AG10803 (cell line): ENCODE measurements around the gene LAGE3.

Source experiments
- DNase-seq: peaks from one replicate; pipeline ENCODE4 v3.0.0; 2010; ENCODE audit warnings: low read depth
- H3K4me3 ChIP-seq: 2 replicates; pipeline ENCODE4 v1.5.1; 2011; ENCODE audit warnings: mild to moderate bottlenecking, low read length, control low read depth
- TF ChIP-seq, protein P1 (sequence below): conservative IDR thresholded peaks from 2 replicates; pipeline ENCODE4 v1.5.1; 2011; ENCODE audit warnings: mild to moderate bottlenecking, low read length, control low read depth, inconsistent platforms

LAGE3 gene

DNA sequence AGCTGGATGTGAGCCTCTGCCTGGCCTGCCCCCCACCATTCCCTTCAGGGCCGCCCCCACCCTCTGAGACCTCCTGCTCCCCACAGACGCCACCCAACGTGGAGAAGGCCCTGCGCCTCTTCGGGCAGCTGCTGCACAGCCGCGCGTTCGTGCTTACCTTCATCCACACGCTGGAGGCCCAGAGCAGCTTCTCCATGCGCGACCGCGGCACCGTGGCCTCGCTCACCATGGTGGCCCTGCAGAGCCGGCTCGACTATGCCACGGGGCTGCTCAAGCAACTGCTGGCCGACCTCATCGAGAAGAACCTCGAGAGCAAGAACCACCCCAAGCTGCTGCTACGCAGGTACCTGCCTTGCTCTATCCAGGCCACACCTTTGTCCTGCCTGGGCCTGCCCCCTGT lies 10.9 kb downstream of the LAGE3 start:
- H3K4me3 ChIP-seq, result no peak overlapping the region
- TF ChIP-seq, protein P1, sequence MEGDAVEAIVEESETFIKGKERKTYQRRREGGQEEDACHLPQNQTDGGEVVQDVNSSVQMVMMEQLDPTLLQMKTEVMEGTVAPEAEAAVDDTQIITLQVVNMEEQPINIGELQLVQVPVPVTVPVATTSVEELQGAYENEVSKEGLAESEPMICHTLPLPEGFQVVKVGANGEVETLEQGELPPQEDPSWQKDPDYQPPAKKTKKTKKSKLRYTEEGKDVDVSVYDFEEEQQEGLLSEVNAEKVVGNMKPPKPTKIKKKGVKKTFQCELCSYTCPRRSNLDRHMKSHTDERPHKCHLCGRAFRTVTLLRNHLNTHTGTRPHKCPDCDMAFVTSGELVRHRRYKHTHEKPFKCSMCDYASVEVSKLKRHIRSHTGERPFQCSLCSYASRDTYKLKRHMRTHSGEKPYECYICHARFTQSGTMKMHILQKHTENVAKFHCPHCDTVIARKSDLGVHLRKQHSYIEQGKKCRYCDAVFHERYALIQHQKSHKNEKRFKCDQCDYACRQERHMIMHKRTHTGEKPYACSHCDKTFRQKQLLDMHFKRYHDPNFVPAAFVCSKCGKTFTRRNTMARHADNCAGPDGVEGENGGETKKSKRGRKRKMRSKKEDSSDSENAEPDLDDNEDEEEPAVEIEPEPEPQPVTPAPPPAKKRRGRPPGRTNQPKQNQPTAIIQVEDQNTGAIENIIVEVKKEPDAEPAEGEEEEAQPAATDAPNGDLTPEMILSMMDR, result no peak
- no peak for DNase-seq

DNA sequence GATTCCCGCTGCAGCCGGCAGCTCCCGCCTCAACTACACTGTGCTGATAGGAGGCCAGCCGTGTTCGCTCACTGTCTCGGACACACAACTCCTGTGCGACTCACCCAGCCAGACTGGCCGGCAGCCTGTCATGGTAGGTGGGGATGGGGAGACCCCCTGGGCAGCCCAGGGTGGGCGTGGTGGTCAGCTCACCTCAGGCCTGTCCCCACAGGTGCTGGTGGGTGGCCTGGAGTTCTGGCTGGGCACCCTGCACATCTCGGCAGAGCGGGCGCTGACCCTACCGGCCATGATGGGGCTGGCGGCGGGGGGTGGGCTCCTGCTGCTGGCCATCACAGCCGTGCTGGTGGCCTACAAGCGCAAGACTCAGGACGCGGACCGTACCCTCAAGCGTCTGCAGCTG lies 11.5 kb downstream of the LAGE3 start:
- TF ChIP-seq, protein P1, result no peak
- no peak overlapping the region for H3K4me3 ChIP-seq
- DNase-seq, result no peak

DNA sequence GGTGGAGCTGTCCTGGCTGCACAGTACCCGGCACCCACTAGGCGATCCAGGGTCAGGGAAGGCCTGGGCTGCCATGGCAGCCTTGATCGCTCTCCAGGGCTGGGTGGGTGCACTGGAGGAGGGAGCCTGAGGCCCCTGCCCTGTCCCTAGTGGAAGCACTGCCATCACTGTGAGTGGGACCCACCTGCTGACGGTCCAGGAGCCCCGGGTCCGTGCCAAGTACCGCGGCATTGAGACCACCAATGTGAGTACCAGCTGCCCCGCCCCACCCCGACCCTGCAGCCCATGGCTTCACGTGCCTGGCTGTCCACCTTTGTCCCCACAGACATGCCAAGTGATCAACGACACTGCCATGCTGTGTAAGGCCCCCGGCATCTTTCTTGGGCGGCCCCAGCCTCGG lies 12.2 kb downstream of the LAGE3 start:
- DNase-seq, result no peak
- H3K4me3 ChIP-seq, result no peak overlapping the region
- TF ChIP-seq, protein P1, result no peak

DNA sequence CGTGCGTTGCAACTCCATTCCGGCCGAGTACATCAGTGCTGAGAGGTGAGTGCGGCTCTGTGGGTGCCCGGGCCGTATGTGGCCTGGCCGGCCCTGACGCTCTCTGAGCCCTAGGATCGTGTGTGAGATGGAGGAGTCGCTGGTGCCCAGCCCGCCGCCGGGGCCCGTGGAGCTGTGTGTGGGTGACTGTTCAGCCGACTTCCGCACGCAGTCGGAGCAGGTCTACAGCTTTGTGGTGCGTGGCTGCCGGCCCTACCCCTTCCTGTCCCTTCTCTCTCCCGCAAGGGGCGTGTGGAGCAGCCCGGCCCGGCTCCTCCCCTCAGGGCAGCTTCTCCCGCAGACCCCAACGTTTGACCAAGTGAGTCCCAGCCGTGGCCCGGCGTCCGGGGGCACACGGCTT lies 13.0 kb downstream of the LAGE3 start:
- TF ChIP-seq, protein P1, result no peak
- no peak overlapping the region for H3K4me3 ChIP-seq
- DNase-seq, result no peak

DNA sequence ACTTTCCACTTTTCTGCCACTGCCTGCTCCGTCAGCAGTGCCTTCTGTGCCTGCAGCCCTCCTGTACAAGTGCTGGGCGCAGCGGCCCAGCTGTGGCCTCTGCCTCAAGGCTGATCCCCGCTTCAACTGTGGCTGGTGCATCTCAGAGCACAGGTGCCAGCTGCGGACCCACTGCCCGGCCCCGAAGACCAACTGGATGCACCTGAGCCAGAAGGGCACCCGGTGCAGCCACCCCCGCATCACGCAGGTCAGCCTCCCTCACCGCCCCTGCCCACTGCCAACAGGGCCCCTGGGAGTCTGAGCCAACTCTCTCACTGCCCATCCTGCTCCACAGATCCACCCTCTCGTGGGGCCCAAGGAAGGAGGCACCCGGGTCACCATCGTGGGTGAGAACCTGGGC lies 13.5 kb downstream of the LAGE3 start:
- DNase-seq, result no peak
- no peak overlapping the region for H3K4me3 ChIP-seq
- TF ChIP-seq, protein P1, result no peak

DNA sequence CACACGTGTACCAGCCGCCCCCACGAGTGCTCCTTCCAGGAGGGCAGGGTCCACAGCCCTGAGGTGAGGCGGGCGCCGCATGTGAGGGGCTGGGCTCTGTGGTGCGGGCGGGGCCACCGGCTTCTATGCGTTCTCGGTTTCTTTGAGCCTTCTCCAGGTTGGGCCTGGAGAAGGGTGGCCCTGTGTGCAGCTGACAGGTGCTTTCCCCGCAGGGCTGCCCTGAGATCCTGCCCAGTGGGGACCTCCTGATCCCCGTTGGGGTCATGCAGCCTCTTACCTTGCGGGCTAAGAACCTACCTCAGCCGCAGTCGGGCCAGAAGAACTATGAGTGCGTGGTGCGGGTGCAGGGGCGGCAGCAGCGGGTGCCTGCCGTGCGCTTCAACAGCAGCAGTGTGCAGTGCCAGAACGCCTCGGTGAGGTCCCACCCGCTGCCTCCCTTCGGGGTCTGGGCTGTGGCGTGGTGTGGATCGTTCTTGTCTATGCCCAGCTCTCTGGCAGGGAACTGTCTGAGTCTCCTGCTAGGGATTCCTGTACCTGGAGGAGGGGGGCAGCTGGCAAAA lies 14.2 kb downstream of the LAGE3 start:
- no peak for DNase-seq
- H3K4me3 ChIP-seq, result no peak overlapping the region
- TF ChIP-seq, protein P1, result no peak

DNA sequence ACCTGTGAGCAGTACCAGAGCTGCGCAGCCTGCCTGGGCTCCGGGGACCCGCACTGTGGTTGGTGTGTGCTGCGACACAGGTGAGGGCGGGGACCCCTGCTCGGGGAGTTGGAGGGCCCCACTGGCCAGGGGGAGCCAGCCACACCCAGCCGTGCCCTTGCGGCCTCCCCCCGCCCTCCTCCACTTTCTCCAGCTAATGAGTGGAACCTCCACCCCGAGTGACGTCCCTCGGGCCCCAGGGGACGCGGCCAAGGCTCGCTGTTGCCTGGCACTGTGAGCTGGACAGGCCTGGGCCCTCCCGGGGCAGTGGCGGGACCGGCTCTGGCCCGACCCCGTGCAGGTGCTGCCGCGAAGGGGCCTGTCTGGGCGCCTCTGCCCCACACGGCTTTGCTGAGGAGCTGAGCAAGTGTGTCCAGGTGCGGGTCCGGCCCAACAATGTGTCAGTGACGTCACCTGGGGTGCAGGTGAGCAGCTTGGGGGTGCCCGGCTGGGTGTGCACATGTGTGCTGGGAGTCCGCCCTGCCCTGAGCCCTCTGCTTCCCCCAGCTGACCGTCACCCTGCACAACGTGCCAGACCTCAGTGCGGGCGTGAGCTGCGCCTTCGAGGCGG lies 15.4 kb downstream of the LAGE3 start:
- H3K4me3 ChIP-seq, result no peak overlapping the region
- no peak for DNase-seq
- TF ChIP-seq, protein P1, result no peak
